ENCODE results near the gene KASH5.

KASH5 gene

GRCh38 chr19:49359851-49360820 lies 27.9 kb upstream of the KASH5 start:
- Histone ChIP-seq H3K4me2 (ENCODE audit: low read length) (no peak overlapping the region), H3K9ac (ENCODE audit: low read length) (no peak overlapping the region), H3F3A (ENCODE audit: insufficient read depth, low read length) (no peaks in the 10 kb centered on the region), H3K9me2 (ENCODE audit: low read depth, low read length) (no peaks in the 10 kb centered on the region), H3K79me2 (ENCODE audit: insufficient read depth, low read length) (no peaks in the 10 kb centered on the region), H3K9me3 (ENCODE audit: low read length) (no peaks in the 10 kb centered on the region), H4K20me1 (ENCODE audit: insufficient read depth, low read length) (no peaks in the 10 kb centered on the region), H3K36me3 (ENCODE audit: insufficient read depth, low read length) (no peaks in the 10 kb centered on the region), H3K27ac (ENCODE audit: low read depth, low read length, poor library complexity, severe bottlenecking) (no peak overlapping the region), H3K4me3 (ENCODE audit: low read depth, low read length, poor library complexity, severe bottlenecking) (no peak overlapping the region), H3K27me3 (ENCODE audit: insufficient read depth, low read length) (peaks cover 18% of the 10 kb centered on the region; the same call in 1 of the 2 replicates), H3K4me1 (ENCODE audit: insufficient read depth, low read length, severe bottlenecking) (peaks cover 44% of the 10 kb centered on the region), H2AFZ (ENCODE audit: low read length) (no peak overlapping the region)
- TF ChIP-seq CTCF (IDR thresholded peaks at IDR 0.05; ENCODE audit: low read length): no peak
- no peak for TF ChIP-seq EZH2 (IDR thresholded peaks at IDR 0.05; ENCODE audit: borderline replicate concordance, low read length)

GRCh38 chr19:49361438-49362047 lies 26.5 kb upstream of the KASH5 start:
- Histone ChIP-seq H3K36me3 (ENCODE audit: insufficient read depth, low read length) (no peaks in the 10 kb centered on the region), H3K79me2 (ENCODE audit: insufficient read depth, low read length) (no peaks in the 10 kb centered on the region), H3K27me3 (ENCODE audit: insufficient read depth, low read length) (peaks cover 18% of the 10 kb centered on the region; the same call in 1 of the 2 replicates), H3K9me3 (ENCODE audit: low read length) (no peaks in the 10 kb centered on the region), H2AFZ (ENCODE audit: low read length) (no peak overlapping the region), H3K4me3 (ENCODE audit: low read depth, low read length, poor library complexity, severe bottlenecking) (no peak overlapping the region), H3K9ac (ENCODE audit: low read length) (no peak overlapping the region), H3F3A (ENCODE audit: insufficient read depth, low read length) (no peaks in the 10 kb centered on the region), H3K4me2 (ENCODE audit: low read length) (peak overlapping the region; percentile 21; the same call in 1 of the 2 replicates), H4K20me1 (ENCODE audit: insufficient read depth, low read length) (no peaks in the 10 kb centered on the region), H3K4me1 (ENCODE audit: insufficient read depth, low read length, severe bottlenecking) (peaks cover 47% of the 10 kb centered on the region), H3K27ac (ENCODE audit: low read depth, low read length, poor library complexity, severe bottlenecking) (no peak overlapping the region), H3K9me2 (ENCODE audit: low read depth, low read length) (no peaks in the 10 kb centered on the region)
- TF ChIP-seq EZH2 (IDR thresholded peaks at IDR 0.05; ENCODE audit: borderline replicate concordance, low read length) (no peak), CTCF (IDR thresholded peaks at IDR 0.05; ENCODE audit: low read length) (no peak)

- Histone ChIP-seq H3K27ac (ENCODE audit: low read depth, low read length, poor library complexity, severe bottlenecking) (no peak within 1 kb of the TSS), H3K9me2 (ENCODE audit: low read depth, low read length) (no peaks in the 10 kb centered on the region), H3K36me3 (ENCODE audit: insufficient read depth, low read length) (no peaks in the 10 kb centered on the region), H3K4me2 (ENCODE audit: low read length) (peak within 1 kb of the TSS; percentile 47), H3K27me3 (ENCODE audit: insufficient read depth, low read length) (peaks cover 18% of the 10 kb centered on the region; the same call in 1 of the 2 replicates), H3K4me1 (ENCODE audit: insufficient read depth, low read length, severe bottlenecking) (peaks cover 40% of the 10 kb centered on the region), H3K9me3 (ENCODE audit: low read length) (no peaks in the 10 kb centered on the region), H4K20me1 (ENCODE audit: insufficient read depth, low read length) (no peaks in the 10 kb centered on the region), H2AFZ (ENCODE audit: low read length) (no peak within 1 kb of the TSS), H3K79me2 (ENCODE audit: insufficient read depth, low read length) (no peaks in the 10 kb centered on the region), H3K4me3 (ENCODE audit: low read depth, low read length, poor library complexity, severe bottlenecking) (no peak within 1 kb of the TSS), H3F3A (ENCODE audit: insufficient read depth, low read length) (no peaks in the 10 kb centered on the region), H3K9ac (ENCODE audit: low read length) (no peak within 1 kb of the TSS)
- no peak for TF ChIP-seq CTCF (IDR thresholded peaks at IDR 0.05; ENCODE audit: low read length)
- no peak for TF ChIP-seq EZH2 (IDR thresholded peaks at IDR 0.05; ENCODE audit: borderline replicate concordance, low read length)
These were observed 25.8 kb upstream of the KASH5 start, which contains the start of gene TEAD2 for GRCh38 chr19:49362048-49362928. TSS of gene TEAD2 (minus strand) at chr19:49362416. CDS start at chr19:49360075, 2,341 bp downstream.
